Posterior cingulate gyrus (tissue), 11 donors: ENCODE results near the gene RAD51B.

Source experiments
- DNase-seq, 10 donors: peaks; one replicate each; pipeline versions ENCODE4 v3.0.0 to v3.0.0-alpha.2; 2020 to 2021; ENCODE audit warnings: mixed read lengths in 3 of 10
- intact Hi-C: fragments of 100-400 bp; cut with DNase I; formaldehyde crosslinking; loops from one replicate; pipeline ENCODE4 v1.15.1; 2023

Gene RAD51B

GRCh38 chr14:68451696-68452373 is 632.3 kb downstream of the RAD51B start:
- intact Hi-C loops, result no loop called here
- no peak for DNase-seq

GRCh38 chr14:68458253-68458652 is 638.7 kb downstream of the RAD51B start:
- intact Hi-C loops, result no loop called here

GRCh38 chr14:68458840-68459469 is 639.4 kb downstream of the RAD51B start:
- intact Hi-C loops, result no loop called here
- no peak for DNase-seq

More at GRCh38 chr14:68458253-68458652, 638.7 kb downstream of the RAD51B start:
- no peak for DNase-seq

GRCh38 chr14:68459480-68460136 is 640.0 kb downstream of the RAD51B start:
- intact Hi-C loops, result no loop called here
- no peak for DNase-seq

- DNase-seq, result no peak
- intact Hi-C loops, result no loop called here
Measured at GRCh38 chr14:68460541-68460940, 641.0 kb downstream of the RAD51B start.

- intact Hi-C loops, result no loop called here
Measured at GRCh38 chr14:68461086-68461485, 641.5 kb downstream of the RAD51B start.

GRCh38 chr14:68462683-68463082 is 643.1 kb downstream of the RAD51B start:
- intact Hi-C loops, result no loop called here
- DNase-seq, result no peak

More at GRCh38 chr14:68461086-68461485, 641.5 kb downstream of the RAD51B start:
- DNase-seq, result no peak

- intact Hi-C loops, result no loop called here
- DNase-seq, result no peak
Measured at GRCh38 chr14:68463299-68463698, 643.7 kb downstream of the RAD51B start.

GRCh38 chr14:68463705-68464374 is 644.3 kb downstream of the RAD51B start:
- intact Hi-C loops, result no loop called here
- no peak for DNase-seq

- DNase-seq, result no peak
- intact Hi-C loops, result no loop called here
Measured at GRCh38 chr14:68464711-68465110, 645.1 kb downstream of the RAD51B start.

- no peak for DNase-seq
- intact Hi-C loops, result no loop called here
Measured at GRCh38 chr14:68466491-68466977, 647.0 kb downstream of the RAD51B start.

- no peak for DNase-seq
- intact Hi-C loops, result no loop called here
Measured at GRCh38 chr14:68467425-68467824, 647.8 kb downstream of the RAD51B start.

- intact Hi-C loops, result no loop called here
- DNase-seq, result no peak
Measured at GRCh38 chr14:68468437-68469207, 649.0 kb downstream of the RAD51B start.

- DNase-seq, result no peak
- intact Hi-C loops, result no loop called here
Measured at GRCh38 chr14:68469208-68469713, 649.7 kb downstream of the RAD51B start.

GRCh38 chr14:68470361-68470760 is 650.8 kb downstream of the RAD51B start:
- intact Hi-C loops, result no loop called here
- no peak for DNase-seq

- intact Hi-C loops, result no loop called here
- no peak for DNase-seq
Measured at GRCh38 chr14:68471029-68471963, 651.7 kb downstream of the RAD51B start.

- no peak for DNase-seq
- intact Hi-C loops, result no loop called here
Measured at GRCh38 chr14:68471964-68472508, 652.5 kb downstream of the RAD51B start.

GRCh38 chr14:68473069-68473468 is 653.5 kb downstream of the RAD51B start:
- DNase-seq, result no peak

GRCh38 chr14:68473794-68474193 is 654.2 kb downstream of the RAD51B start:
- intact Hi-C loops, result no loop called here

More at GRCh38 chr14:68473069-68473468, 653.5 kb downstream of the RAD51B start:
- intact Hi-C loops, result no loop called here

More at GRCh38 chr14:68473794-68474193, 654.2 kb downstream of the RAD51B start:
- DNase-seq, result no peak
